Measurements from ENCODE around the gene PRR14. TPM values are rescaled to one million over a fixed set of nuclear protein-coding genes. Genes with fewer than 3 reads are reported as not detected.

PRR14 gene
- total and polyA plus RNA-seq, 2 of the 4 experiments (the other 2 are of a cell fraction), result 1.4 to 11.9 TPM

- ATAC-seq (ENCODE audit: low read depth), result no peak
- POLR2A ChIA-PET (ENCODE audit: unreplicated experiment), result no interaction called here
- peaks cover 26% of the 10 kb centered on the region for H3K36me3 ChIP-seq (ENCODE audit: control insufficient read depth, insufficient read depth, low read length)
Observed at GRCh38 chr16:30699615-30700099, 48.9 kb downstream of the PRR14 start.

More at GRCh38 chr16:30699615-30700099, 48.9 kb downstream of the PRR14 start:
- Histone ChIP-seq H2AK9ac (replicated peaks; ENCODE audit: low read depth, low read length, poor library complexity) (peak overlapping the region; percentile 100), H4K20me1 (ENCODE audit: insufficient read depth, low read length) (peaks cover 18% of the 10 kb centered on the region), H3K9ac (ENCODE audit: low read depth, low read length) (peak overlapping the region; percentile 69), H2AFZ (replicated peaks; ENCODE audit: low read length, poor library complexity) (no peak overlapping the region), H4K91ac (ENCODE audit: insufficient read depth, low read depth, low read length) (no peak overlapping the region), H3K27ac (ENCODE audit: insufficient read depth, low read length) (peak overlapping the region; percentile 92), H2BK15ac (ENCODE audit: low read depth, low read length) (no peak overlapping the region), H3K9me3 (ENCODE audit: control insufficient read depth, insufficient read depth, low read length) (no peaks in the 10 kb centered on the region), H3K14ac (replicated peaks; ENCODE audit: low read depth, low read length) (peak overlapping the region; percentile 45; the same call in 1 of the 2 replicates), H3K9me1 (ENCODE audit: insufficient read depth, low read length) (peaks cover 4% of the 10 kb centered on the region), H2BK5ac (ENCODE audit: low read depth, low read length, poor library complexity, severe bottlenecking) (peak overlapping the region; percentile 91), H4K5ac (ENCODE audit: low read depth, low read length) (no peak overlapping the region), H3K27me3 (ENCODE audit: control insufficient read depth, insufficient read depth, low read length) (no peaks in the 10 kb centered on the region), H2BK120ac (ENCODE audit: low read depth, low read length) (no peak overlapping the region), H3K4me1 (ENCODE audit: control insufficient read depth, insufficient read depth, low read length) (peaks cover 8% of the 10 kb centered on the region), H3K18ac (ENCODE audit: low read depth, low read length) (no peak overlapping the region), H3K23ac (ENCODE audit: low read depth, low read length) (no peak overlapping the region), H4K8ac (ENCODE audit: low read depth in 2 of 2, low read length in 2 of 2) (peak overlapping the region; percentile 88 to 99; a peak in 2 of 4 replicates), H2AK5ac (ENCODE audit: low read depth, low read length) (peak overlapping the region; percentile 60), H3K56ac (ENCODE audit: extremely low read depth, insufficient read depth, low read length) (peak overlapping the region; percentile 67), H2BK20ac (ENCODE audit: low read depth, low read length) (no peak overlapping the region), H3K4me3 (ENCODE audit: insufficient read depth, low read depth, low read length) (peak overlapping the region; percentile 85), H3K79me1 (ENCODE audit: low read depth in 1 of 2, low read length in 2 of 2) (peaks cover 12 to 42% of the 10 kb centered on the region in 2 experiments; a peak in 3 of 4 replicates), H3K4ac (ENCODE audit: low read depth, low read length) (peak overlapping the region; percentile 99; the same call in 1 of the 2 replicates), H3K4me2 (ENCODE audit: low read depth, low read length) (peak overlapping the region; percentile 94)
- DNase-seq, result no peak
- CTCF ChIA-PET, result no interaction called here
- WGBS, 2 experiments (ENCODE audit: extremely low coverage in 2 of 2, insufficient read length in 1 of 2), result 51% methylated on average over 6 of the region's 8 CpGs; no CpG with 5 or more reads in 1 of the 2 experiments
- no peak for TF ChIP-seq BHLHE40 (IDR thresholded peaks at IDR 0.05; ENCODE audit: low read depth, low read length)
- no peak for TF ChIP-seq CEBPB (IDR thresholded peaks at IDR 0.05; ENCODE audit: low read depth, low read length)
- TF ChIP-seq, protein P1, sequence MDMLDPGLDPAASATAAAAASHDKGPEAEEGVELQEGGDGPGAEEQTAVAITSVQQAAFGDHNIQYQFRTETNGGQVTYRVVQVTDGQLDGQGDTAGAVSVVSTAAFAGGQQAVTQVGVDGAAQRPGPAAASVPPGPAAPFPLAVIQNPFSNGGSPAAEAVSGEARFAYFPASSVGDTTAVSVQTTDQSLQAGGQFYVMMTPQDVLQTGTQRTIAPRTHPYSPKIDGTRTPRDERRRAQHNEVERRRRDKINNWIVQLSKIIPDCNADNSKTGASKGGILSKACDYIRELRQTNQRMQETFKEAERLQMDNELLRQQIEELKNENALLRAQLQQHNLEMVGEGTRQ (IDR thresholded peaks at IDR 0.05; ENCODE audit: low read depth, low read length), result no peak
- TF ChIP-seq RCOR1 (IDR thresholded peaks at IDR 0.05; ENCODE audit: insufficient replicate concordance, low read length), result no peak
- TF ChIP-seq FOS (IDR thresholded peaks at IDR 0.05; ENCODE audit: low read depth, low read length), result no peak
- TF ChIP-seq SMC3 (IDR thresholded peaks at IDR 0.05; ENCODE audit: low read depth, low read length), result no peak
- no peak for TF ChIP-seq CHD1 (IDR thresholded peaks at IDR 0.05; ENCODE audit: low read depth, low read length)
- TF ChIP-seq MAFK (IDR thresholded peaks at IDR 0.05; ENCODE audit: low read depth, low read length), result no peak
- no peak for TF ChIP-seq RFX5 (IDR thresholded peaks at IDR 0.05; ENCODE audit: low read depth, low read length)
- intact Hi-C loops (cut with micrococcal nuclease), result loop anchor here (5.0 kb wide), 1 partner anchor 223 kb away; the partner anchor contains the start of gene FBXL19
- dilution Hi-C loops (cut with HindIII; ENCODE audit: low sequenced_read_pairs, unreplicated experiment), result no loop called here
- BruUV-seq (replicated peaks), result no TSS peak
- in situ Hi-C loops (cut with MboI; ENCODE audit: low sequenced_read_pairs), result no loop called here
